Activated CD8-positive, alpha-beta T cell treated with anti-CD3 and anti-CD28 coated beads, Interleukin-2, amount 10 ng/mL, durations not matched to agents 7 days and 5 days (primary cell): ENCODE measurements around the gene UNC13B. TPM values are rescaled to one million over a fixed set of nuclear protein-coding genes. Genes with fewer than 3 reads are reported as not detected.

Source experiments
- ATAC-seq: fragments of 150-1000 bp; cut with Tn5 transposase; one replicate; pipeline ENCODE4 v1.10.0; 2021; ENCODE audit warnings: moderate library complexity
- CTCF ChIA-PET: fragments of 350-600 bp; sonication (Branson Sonifier 250); formaldehyde crosslinking; loops from one replicate; lab custom pipeline; 2021; ENCODE audit warnings: antibody characterized with exemption; lab: Charles Lee
- POLR2A ChIA-PET: fragments of 350-600 bp; sonication (Branson Sonifier 250); formaldehyde crosslinking; loops from one replicate; lab custom pipeline; 2021; ENCODE audit warnings: antibody characterized with exemption; lab: Charles Lee
- DNase-seq: peaks from one replicate; pipeline ENCODE4 v3.0.0-alpha.2; 2020
- H3K27ac Mint-ChIP-seq: one replicate; pipeline ENCODE4 v1.8.0; 2021; ENCODE audit warnings: mild to moderate bottlenecking, mixed read lengths
- H3K27me3 Mint-ChIP-seq: one replicate; pipeline ENCODE4 v1.8.0; 2021; ENCODE audit warnings: low read depth, mixed read lengths
- H3K36me3 Mint-ChIP-seq: one replicate; pipeline ENCODE4 v1.8.0; 2021; ENCODE audit warnings: low read depth, mixed read lengths
- H3K4me1 Mint-ChIP-seq: one replicate; pipeline ENCODE4 v1.8.0; 2021; ENCODE audit warnings: low read depth, mixed read lengths
- H3K4me3 Mint-ChIP-seq: one replicate; pipeline ENCODE4 v1.8.0; 2021; ENCODE audit warnings: mild to moderate bottlenecking, mixed read lengths
- H3K9me3 Mint-ChIP-seq: one replicate; pipeline ENCODE4 v1.8.0; 2022; ENCODE audit warnings: mixed read lengths; ENCODE audit not compliant: insufficient read depth
- total RNA-seq, 2 experiments: library from RNA; stranded (reverse); gene quantifications; one replicate each; pipeline ENCODE4 v1.2.3, GENCODE V29; 2021

UNC13B gene
- total RNA-seq, 2 experiments from 2014 or later, result 0.29 to 0.57 TPM

GRCh38 chr9:35318741-35319140 is 156.9 kb downstream of the UNC13B start:
- no peak overlapping the region for H3K27ac Mint-ChIP-seq
- ChIA-PET POLR2A (no interaction called here), CTCF (interaction anchor here (1.6 kb wide), 1 partner anchor 32 kb away, joined by 3 read pairs; no protein-coding TSS in a partner anchor)
- ATAC-seq, result no peak
- no peak for DNase-seq
- H3K4me1 Mint-ChIP-seq, result no peaks in the 10 kb centered on the region
- no peaks in the 10 kb centered on the region for H3K27me3 Mint-ChIP-seq
- no peaks in the 10 kb centered on the region for H3K36me3 Mint-ChIP-seq
- H3K9me3 Mint-ChIP-seq, result no peaks in the 10 kb centered on the region
- no peak overlapping the region for H3K4me3 Mint-ChIP-seq

- no peak overlapping the region for H3K4me3 Mint-ChIP-seq
- POLR2A ChIA-PET, result no interaction called here
- ATAC-seq, result no peak
- H3K27ac Mint-ChIP-seq, result no peak overlapping the region
- no peaks in the 10 kb centered on the region for H3K9me3 Mint-ChIP-seq
- DNase-seq, result no peak
- H3K27me3 Mint-ChIP-seq, result peaks cover 4% of the 10 kb centered on the region
- no peaks in the 10 kb centered on the region for H3K4me1 Mint-ChIP-seq
- CTCF ChIA-PET, result no interaction called here
- no peaks in the 10 kb centered on the region for H3K36me3 Mint-ChIP-seq
Measured at GRCh38 chr9:35322075-35322885, 160.5 kb downstream of the UNC13B start.

- H3K27me3 Mint-ChIP-seq, result peaks cover 6% of the 10 kb centered on the region
- POLR2A ChIA-PET, result no interaction called here
- CTCF ChIA-PET, result no interaction called here
Measured at GRCh38 chr9:35324966-35325365, 163.2 kb downstream of the UNC13B start.

GRCh38 chr9:35333551-35333950 is 171.7 kb downstream of the UNC13B start:
- H3K27me3 Mint-ChIP-seq, result no peaks in the 10 kb centered on the region
- no peaks in the 10 kb centered on the region for H3K36me3 Mint-ChIP-seq
- no peaks in the 10 kb centered on the region for H3K4me1 Mint-ChIP-seq
- CTCF ChIA-PET, result no interaction called here
- POLR2A ChIA-PET, result no interaction called here
- ATAC-seq (no peak), DNase-seq (no peak)
- no peak overlapping the region for H3K27ac Mint-ChIP-seq
- H3K9me3 Mint-ChIP-seq, result no peaks in the 10 kb centered on the region
- H3K4me3 Mint-ChIP-seq, result no peak overlapping the region

More at GRCh38 chr9:35324966-35325365, 163.2 kb downstream of the UNC13B start:
- Mint-ChIP-seq H3K27ac (no peak overlapping the region), H3K4me3 (no peak overlapping the region), H3K9me3 (no peaks in the 10 kb centered on the region), H3K36me3 (no peaks in the 10 kb centered on the region), H3K4me1 (no peaks in the 10 kb centered on the region)
- ATAC-seq (no peak), DNase-seq (no peak)

GRCh38 chr9:35335164-35335563 is 173.4 kb downstream of the UNC13B start:
- Mint-ChIP-seq H3K27me3 (no peaks in the 10 kb centered on the region), H3K9me3 (no peaks in the 10 kb centered on the region), H3K36me3 (no peaks in the 10 kb centered on the region), H3K4me1 (no peaks in the 10 kb centered on the region), H3K4me3 (no peak overlapping the region), H3K27ac (no peak overlapping the region)
- no peak for DNase-seq
- CTCF ChIA-PET, result no interaction called here
- POLR2A ChIA-PET, result no interaction called here
- ATAC-seq, result no peak

GRCh38 chr9:35338086-35338485 is 176.3 kb downstream of the UNC13B start:
- no peaks in the 10 kb centered on the region for H3K36me3 Mint-ChIP-seq
- ChIA-PET POLR2A (no interaction called here), CTCF (no interaction called here)
- no peak for ATAC-seq
- DNase-seq, result no peak
- no peaks in the 10 kb centered on the region for H3K9me3 Mint-ChIP-seq
- H3K27ac Mint-ChIP-seq, result no peak overlapping the region
- H3K4me1 Mint-ChIP-seq, result no peaks in the 10 kb centered on the region
- no peak overlapping the region for H3K4me3 Mint-ChIP-seq
- H3K27me3 Mint-ChIP-seq, result peaks cover 11% of the 10 kb centered on the region

- Mint-ChIP-seq H3K4me3 (no peak overlapping the region), H3K36me3 (no peaks in the 10 kb centered on the region), H3K27me3 (peaks cover 11% of the 10 kb centered on the region), H3K27ac (no peak overlapping the region), H3K4me1 (no peaks in the 10 kb centered on the region), H3K9me3 (no peaks in the 10 kb centered on the region)
- DNase-seq (no peak), ATAC-seq (no peak)
- ChIA-PET POLR2A (no interaction called here), CTCF (no interaction called here)
Measured at GRCh38 chr9:35338561-35339274, 176.9 kb downstream of the UNC13B start.

- Mint-ChIP-seq H3K9me3 (no peaks in the 10 kb centered on the region), H3K36me3 (no peaks in the 10 kb centered on the region), H3K4me1 (no peaks in the 10 kb centered on the region), H3K27me3 (peaks cover 11% of the 10 kb centered on the region), H3K4me3 (no peak overlapping the region), H3K27ac (no peak overlapping the region)
- POLR2A ChIA-PET, result no interaction called here
- DNase-seq (no peak), ATAC-seq (no peak)
- CTCF ChIA-PET, result no interaction called here
Measured at GRCh38 chr9:35340046-35340445, 178.2 kb downstream of the UNC13B start.

- H3K27me3 Mint-ChIP-seq, result peaks cover 11% of the 10 kb centered on the region
- ATAC-seq (no peak), DNase-seq (no peak)
- ChIA-PET POLR2A (no interaction called here), CTCF (interaction anchor here (1.6 kb wide), 1 partner anchor 13 kb away, joined by 6 read pairs; no protein-coding TSS in a partner anchor)
- H3K27ac Mint-ChIP-seq, result no peak overlapping the region
- no peaks in the 10 kb centered on the region for H3K4me1 Mint-ChIP-seq
- H3K36me3 Mint-ChIP-seq, result no peaks in the 10 kb centered on the region
- H3K9me3 Mint-ChIP-seq, result no peaks in the 10 kb centered on the region
- no peak overlapping the region for H3K4me3 Mint-ChIP-seq
Measured at GRCh38 chr9:35341021-35341420, 179.2 kb downstream of the UNC13B start.

GRCh38 chr9:35341585-35341984 is 179.8 kb downstream of the UNC13B start:
- CTCF ChIA-PET, result interaction anchor here (1.6 kb wide), 1 partner anchor 12 kb away, joined by 6 read pairs; no protein-coding TSS in a partner anchor
- POLR2A ChIA-PET, result interaction anchor here (0.7 kb wide), 1 partner anchor 133 kb away, joined by 3 read pairs; no protein-coding TSS in a partner anchor
- Mint-ChIP-seq H3K27ac (no peak overlapping the region), H3K27me3 (peaks cover 11% of the 10 kb centered on the region), H3K9me3 (no peaks in the 10 kb centered on the region), H3K4me1 (no peaks in the 10 kb centered on the region), H3K36me3 (no peaks in the 10 kb centered on the region), H3K4me3 (no peak overlapping the region)
- no peak for DNase-seq
- ATAC-seq, result no peak

- CTCF ChIA-PET, result interaction anchor here (1.6 kb wide), 1 partner anchor 11 kb away, joined by 6 read pairs; no protein-coding TSS in a partner anchor
- ATAC-seq (no peak), DNase-seq (no peak)
- no peaks in the 10 kb centered on the region for H3K9me3 Mint-ChIP-seq
- POLR2A ChIA-PET, result interaction anchor here (0.7 kb wide), 1 partner anchor 133 kb away, joined by 3 read pairs; no protein-coding TSS in a partner anchor
- no peaks in the 10 kb centered on the region for H3K36me3 Mint-ChIP-seq
- H3K4me1 Mint-ChIP-seq, result no peaks in the 10 kb centered on the region
- no peak overlapping the region for H3K27ac Mint-ChIP-seq
- H3K27me3 Mint-ChIP-seq, result peaks cover 11% of the 10 kb centered on the region
- H3K4me3 Mint-ChIP-seq, result no peak overlapping the region
Measured at GRCh38 chr9:35342221-35342958, 180.6 kb downstream of the UNC13B start.
